Measurements from ENCODE around the gene DVL1. TPM values are rescaled to one million over a fixed set of nuclear protein-coding genes. Genes with fewer than 3 reads are reported as not detected.

The DVL1 gene
- total and polyA plus RNA-seq, 2 of the 13 experiments (the other 11 are each of a cell fraction or from before 2014, with no cell fraction given) = 30.8 to 60.4 TPM

DNA sequence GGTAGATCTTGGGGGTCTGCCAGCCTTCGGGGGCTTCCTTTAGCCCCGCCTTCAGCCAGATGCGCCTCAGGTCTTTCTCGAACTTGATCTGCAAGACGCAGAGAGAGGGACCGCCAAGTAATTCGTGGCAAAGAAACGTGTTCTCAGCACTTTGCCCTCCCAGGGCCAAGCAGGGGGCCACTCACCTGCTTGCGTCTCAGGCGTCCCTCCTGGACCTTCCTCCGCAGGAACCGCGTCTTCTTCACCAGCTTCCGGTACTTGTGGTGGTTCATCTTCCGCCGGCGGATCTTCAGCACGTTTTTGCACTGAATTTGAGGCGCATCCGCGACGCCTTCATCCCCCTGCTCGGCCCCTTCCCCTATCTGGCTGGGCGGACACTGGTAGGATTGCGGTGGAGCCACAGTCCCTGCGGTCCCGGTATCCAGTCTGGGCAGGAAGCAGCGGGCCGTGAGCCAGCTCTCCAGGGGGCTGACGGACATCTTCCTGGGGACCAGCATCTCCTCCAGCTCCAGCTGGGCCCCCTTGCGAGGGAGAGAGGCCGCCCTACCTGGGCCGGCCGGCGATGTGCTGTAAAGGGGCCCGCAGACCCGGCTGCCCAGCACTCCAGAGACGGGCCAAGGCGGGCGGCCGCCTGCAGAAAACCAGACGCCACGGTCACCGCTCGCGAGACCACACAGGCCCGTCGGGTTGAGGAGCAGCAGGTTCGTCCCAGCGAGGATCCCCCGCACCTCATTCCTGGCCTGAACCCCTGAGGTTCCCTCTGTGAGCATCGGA lies 24.8 kb upstream of the DVL1 start:
- Histone ChIP-seq H3K4me1 (ENCODE audit: insufficient read depth, low read length) (peaks cover 37% of the 10 kb centered on the region), H3K27ac (ENCODE audit: extremely low read length, insufficient read depth, low read length) (peak overlapping the region; percentile 79), H3K4me3 (replicated peaks in 1 of 3; ENCODE audit: insufficient read depth in 1 of 3, low read depth in 2 of 3, low read length in 3 of 3) (peak overlapping the region; percentile 75 to 99 (median 90)), H4K20me1 (ENCODE audit: insufficient read depth, low read length) (no peaks in the 10 kb centered on the region), H3K36me3 (replicated peaks in 1 of 2; ENCODE audit: control insufficient read depth in 1 of 2, insufficient read depth in 2 of 2, low read length in 2 of 2) (peaks cover 0 to 3% of the 10 kb centered on the region in 2 experiments; a peak in 1 of 5 replicates), H3K27me3 (ENCODE audit: control insufficient read depth in 1 of 2, insufficient read depth in 2 of 2, low read length in 2 of 2) (no peaks in the 10 kb centered on the region; a peak in 1 of 5 replicates), H3K4me2 (ENCODE audit: low read depth, low read length) (peak overlapping the region; percentile 91), H2AFZ (ENCODE audit: low read length) (no peak overlapping the region), H3K9ac (ENCODE audit: insufficient read depth, low read depth, low read length) (peak overlapping the region; percentile 98), H3K9me3 (ENCODE audit: low read length) (no peaks in the 10 kb centered on the region), H3K79me2 (ENCODE audit: insufficient read depth, low read length) (peaks cover 19% of the 10 kb centered on the region)
- no peak for ATAC-seq
- intact Hi-C loops (cut with micrococcal nuclease; ENCODE audit: unreplicated experiment) = no loop called here
- FAIRE-seq = no peak
- DNase-seq (ENCODE audit: low spot score) = no peak
- TF ChIP-seq AGO2 (optimal IDR thresholded peaks at IDR 0.05; ENCODE audit: low read depth, low read length) (peak; percentile 22), SP5 (CRISPR knock-in tag; IDR thresholded peaks at IDR 0.05; ENCODE audit: borderline replicate concordance, low read depth) (no peak), CHD2 (IDR thresholded peaks at IDR 0.05; ENCODE audit: low read depth, low read length) (0 out of 2 replicates have a peak, but pooled peaks have one; percentile 30)
- TSS peak; percentile 77 for BruUV-seq (replicated peaks)
- 82% methylated on average over 28 of the region's 52 CpGs for WGBS (ENCODE audit: low lambda C conversion rate)
- in situ Hi-C loops (cut with HindIII; ENCODE audit: extremely low pct_ligation_motif_present, low pct_unique_long_range_greater_than_20kb) = no loop called here
- POLR2A ChIA-PET = interaction anchor here (1.4 to 3.1 kb wide), 3 partner anchors 24 to 131 kb away, joined by 3 to 35 read pairs (median 3); partner anchors contain the start of gene CCNL2
- CTCF ChIA-PET (ENCODE audit: low intra/inter-chr PET ratio, low total read pairs) = no interaction called here

- POLR2A ChIA-PET = interaction anchor here (1.5 to 1.7 kb wide), 2 partner anchors 11 to 21 kb away, joined by 6 to 7 read pairs; no protein-coding TSS in a partner anchor
Observed at GRCh38 chr1:1373051-1373814, 24.0 kb upstream of the DVL1 start.

More at GRCh38 chr1:1373051-1373814, 24.0 kb upstream of the DVL1 start:
- peak overlapping the region; percentile 91 for H3K4me2 ChIP-seq (ENCODE audit: low read depth, low read length)
- no peak for FAIRE-seq
- H3K4me3 ChIP-seq (replicated peaks in 1 of 3; ENCODE audit: insufficient read depth in 1 of 3, low read depth in 2 of 3, low read length in 3 of 3) = peak overlapping the region in 2 of 3 experiments; percentile 90 to 99; a peak in 5 of 6 replicates
- BruUV-seq (replicated peaks) = no TSS peak
- peaks cover 0 to 3% of the 10 kb centered on the region in 2 experiments; a peak in 1 of 5 replicates for H3K36me3 ChIP-seq (replicated peaks in 1 of 2; ENCODE audit: control insufficient read depth in 1 of 2, insufficient read depth in 2 of 2, low read length in 2 of 2)
- peaks cover 19% of the 10 kb centered on the region for H3K79me2 ChIP-seq (ENCODE audit: insufficient read depth, low read length)
- WGBS (ENCODE audit: low lambda C conversion rate) = 93% methylated on average over 21 of the region's 26 CpGs
- no peaks in the 10 kb centered on the region for H3K9me3 ChIP-seq (ENCODE audit: low read length)
- no peak overlapping the region for H3K9ac ChIP-seq (ENCODE audit: insufficient read depth, low read depth, low read length)
- no peak for DNase-seq (ENCODE audit: low spot score)
- no peak for ATAC-seq
- no peak overlapping the region for H2AFZ ChIP-seq (ENCODE audit: low read length)
- H4K20me1 ChIP-seq (ENCODE audit: insufficient read depth, low read length) = no peaks in the 10 kb centered on the region
- no peaks in the 10 kb centered on the region; a peak in 1 of 5 replicates for H3K27me3 ChIP-seq (ENCODE audit: control insufficient read depth in 1 of 2, insufficient read depth in 2 of 2, low read length in 2 of 2)
- intact Hi-C loops (cut with micrococcal nuclease; ENCODE audit: unreplicated experiment) = no loop called here
- H3K4me1 ChIP-seq (ENCODE audit: insufficient read depth, low read length) = peaks cover 37% of the 10 kb centered on the region
- no peak overlapping the region for H3K27ac ChIP-seq (ENCODE audit: extremely low read length, insufficient read depth, low read length)
- in situ Hi-C loops (cut with HindIII; ENCODE audit: extremely low pct_ligation_motif_present, low pct_unique_long_range_greater_than_20kb) = no loop called here
- no peak for TF ChIP-seq ZNF572 (CRISPR knock-in tag; IDR thresholded peaks at IDR 0.05)
- TF ChIP-seq, protein P1, sequence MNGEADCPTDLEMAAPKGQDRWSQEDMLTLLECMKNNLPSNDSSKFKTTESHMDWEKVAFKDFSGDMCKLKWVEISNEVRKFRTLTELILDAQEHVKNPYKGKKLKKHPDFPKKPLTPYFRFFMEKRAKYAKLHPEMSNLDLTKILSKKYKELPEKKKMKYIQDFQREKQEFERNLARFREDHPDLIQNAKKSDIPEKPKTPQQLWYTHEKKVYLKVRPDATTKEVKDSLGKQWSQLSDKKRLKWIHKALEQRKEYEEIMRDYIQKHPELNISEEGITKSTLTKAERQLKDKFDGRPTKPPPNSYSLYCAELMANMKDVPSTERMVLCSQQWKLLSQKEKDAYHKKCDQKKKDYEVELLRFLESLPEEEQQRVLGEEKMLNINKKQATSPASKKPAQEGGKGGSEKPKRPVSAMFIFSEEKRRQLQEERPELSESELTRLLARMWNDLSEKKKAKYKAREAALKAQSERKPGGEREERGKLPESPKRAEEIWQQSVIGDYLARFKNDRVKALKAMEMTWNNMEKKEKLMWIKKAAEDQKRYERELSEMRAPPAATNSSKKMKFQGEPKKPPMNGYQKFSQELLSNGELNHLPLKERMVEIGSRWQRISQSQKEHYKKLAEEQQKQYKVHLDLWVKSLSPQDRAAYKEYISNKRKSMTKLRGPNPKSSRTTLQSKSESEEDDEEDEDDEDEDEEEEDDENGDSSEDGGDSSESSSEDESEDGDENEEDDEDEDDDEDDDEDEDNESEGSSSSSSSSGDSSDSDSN (CRISPR knock-in tag; IDR thresholded peaks at IDR 0.05) = 0 out of 2 replicates have a peak, but pooled peaks have one; percentile 16
- CTCF ChIA-PET (ENCODE audit: low intra/inter-chr PET ratio, low total read pairs) = interaction anchor here (1.8 to 1.9 kb wide), 2 partner anchors 24 to 29 kb away, joined by 11 to 13 read pairs; partner anchors contain the start of gene DVL1

Measured in HepG2 (cell line).